ENCODE results near the gene NDUFC1.
A peak's percentile ranks its signal among the peaks of the same experiment; 100 is the strongest.

NDUFC1 gene

DNA sequence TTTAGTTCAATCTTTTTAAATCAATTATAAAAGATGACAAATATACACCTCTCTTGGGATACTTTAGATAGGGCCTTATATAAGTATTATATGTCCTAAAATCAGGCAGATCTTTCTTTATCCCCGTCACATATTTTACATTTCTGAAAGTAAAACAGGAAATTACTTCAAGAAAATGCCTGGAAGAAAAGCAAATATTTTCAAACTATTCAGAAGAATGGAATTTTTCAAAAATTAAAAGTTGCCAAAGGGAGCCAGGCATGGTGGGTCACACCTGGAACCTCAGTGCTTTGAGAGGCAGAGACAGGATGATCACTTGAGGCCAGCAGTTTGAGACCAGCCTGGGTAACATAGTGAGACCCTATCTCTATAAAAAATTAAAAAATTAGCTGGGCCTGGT is 56.7 kb downstream of the NDUFC1 start:
- no peak for DNase-seq

DNA sequence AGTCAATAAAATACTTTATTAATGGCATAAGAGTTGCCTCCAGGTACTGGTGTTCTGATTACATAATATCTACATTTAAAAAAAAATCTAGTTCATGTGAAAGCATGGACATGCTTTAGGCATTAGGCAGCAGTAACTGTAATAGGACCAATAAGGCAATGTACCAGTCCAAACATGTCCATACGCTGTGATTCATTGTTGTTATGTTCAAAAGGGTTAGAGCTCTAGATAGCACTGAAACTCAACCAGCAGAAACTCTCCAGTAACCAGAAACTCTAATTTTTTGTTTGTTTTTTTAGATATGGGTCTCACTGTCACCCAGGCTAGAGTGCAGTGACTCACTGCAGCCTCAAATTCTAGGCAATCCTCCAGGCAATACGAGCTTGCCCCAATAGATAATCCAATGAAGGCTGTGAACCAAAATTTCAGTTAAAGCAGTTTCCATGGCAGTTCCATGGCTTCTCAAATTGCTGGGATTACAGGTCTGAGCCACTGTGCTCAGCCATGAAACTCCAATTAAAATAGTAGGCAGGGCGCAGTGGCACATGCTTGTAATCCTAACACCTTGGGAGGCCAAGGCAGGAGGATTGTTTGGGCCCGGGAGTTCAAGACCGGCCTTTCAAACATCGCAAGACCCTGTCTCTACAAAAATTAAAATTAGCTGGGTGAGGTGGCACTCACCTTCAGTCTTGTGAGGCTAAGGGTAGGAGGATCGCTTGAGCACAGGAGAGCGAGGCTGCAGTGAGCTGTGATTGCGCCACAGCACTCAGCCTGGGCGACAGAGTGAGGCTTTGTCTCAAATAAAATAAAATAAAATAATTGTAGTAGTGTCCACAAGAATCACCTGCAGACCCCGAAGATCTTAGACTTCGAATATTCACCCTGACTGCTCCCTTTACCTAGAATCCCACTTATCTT is 58.6 kb downstream of the NDUFC1 start:
- DNase-seq = peak; percentile 43

- peak; percentile 28 for DNase-seq
These were observed 59.7 kb downstream of the NDUFC1 start for GRCh38 chr4:139242511-139243051.

DNA sequence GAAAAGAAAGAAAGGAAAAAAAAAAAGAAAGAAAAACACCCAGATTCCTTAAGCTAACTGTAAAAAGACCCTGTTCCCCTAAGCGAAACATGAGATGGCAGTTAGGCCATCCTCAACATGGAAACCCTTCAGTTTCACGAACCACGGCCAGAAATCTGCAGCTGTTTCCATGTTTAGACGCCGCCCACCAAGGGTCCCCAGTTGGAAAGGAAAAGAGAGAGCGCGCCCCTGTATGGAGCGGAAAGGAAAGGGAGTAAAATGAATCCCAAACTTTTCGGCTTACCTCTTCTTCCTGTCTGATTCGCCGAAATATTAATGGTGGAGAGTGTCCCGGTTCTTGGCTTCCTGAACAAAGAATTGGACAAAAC is 60.5 kb downstream of the NDUFC1 start:
- no peak for DNase-seq

- no peak for DNase-seq
These were observed 61.0 kb downstream of the NDUFC1 start for GRCh38 chr4:139241086-139241783.
